CD4-positive, alpha-beta T cell (primary cell): ENCODE data around the gene KCNH2. TPM values are rescaled to one million over a fixed set of nuclear protein-coding genes. Genes with fewer than 3 reads are reported as not detected.

Experiments used
- ATAC-seq: fragments of 200-7000 bp; cut with Tn5 transposase; one replicate; pipeline ENCODE4 v1.10.0; 2022; ENCODE audit warnings: mild to moderate bottlenecking; ENCODE audit not compliant: poor library complexity
- CTCF ChIA-PET: fragments of 350-600 bp; sonication (Branson Sonifier 250); formaldehyde crosslinking; loops from one replicate; lab custom pipeline; 2021; ENCODE audit warnings: antibody characterized with exemption, inconsistent platforms; lab: Charles Lee
- POLR2A ChIA-PET: fragments of 350-600 bp; sonication (Branson Sonifier 250); formaldehyde crosslinking; loops from one replicate; lab custom pipeline; 2021; ENCODE audit warnings: antibody characterized with exemption, inconsistent platforms; lab: Charles Lee
- DNase-seq, 14 experiments: peaks; one replicate each; pipeline ENCODE4 v3.0.0-alpha.2; 2013 to 2020; ENCODE audit warnings: mixed read lengths in 2 of 14
- H3K27ac ChIP-seq, 2 donors: one replicate each; pipeline versions ENCODE4 v1.5.1 to v1.7.0; 2013; ENCODE audit warnings: low read length in 2 of 2, low read depth in 1 of 2, mild to moderate bottlenecking in 1 of 2
- H3K27me3 ChIP-seq, 2 experiments: 1 replicate in 1 of 2; 2 replicates in 1 of 2; pipeline versions ENCODE4 v1.6.1 to v1.7.0; 2013; ENCODE audit warnings: low read length in 2 of 2, control low read depth in 1 of 2, mild to moderate bottlenecking in 1 of 2, moderate library complexity in 1 of 2; ENCODE audit not compliant: insufficient read depth in 2 of 2, control insufficient read depth in 1 of 2
- H3K36me3 ChIP-seq: one replicate; pipeline ENCODE4 v1.6.1; 2013; ENCODE audit warnings: low read length, control low read depth; ENCODE audit not compliant: insufficient read depth
- H3K4me1 ChIP-seq: one replicate; pipeline ENCODE4 v1.6.1; 2013; ENCODE audit warnings: low read length, control low read depth; ENCODE audit not compliant: insufficient read depth
- H3K4me3 ChIP-seq: one replicate; pipeline ENCODE4 v1.5.1; 2013; ENCODE audit warnings: mild to moderate bottlenecking, low read length, moderate library complexity
- H3K9me3 ChIP-seq, 2 experiments: 1 replicate in 1 of 2; 2 replicates in 1 of 2; pipeline versions ENCODE4 v1.6.1 to v1.7.0; 2013; ENCODE audit warnings: low read length in 2 of 2, mild to moderate bottlenecking in 2 of 2, control low read depth in 1 of 2, moderate library complexity in 1 of 2; ENCODE audit not compliant: control insufficient read depth in 1 of 2, insufficient read depth in 1 of 2
- H3K27ac Mint-ChIP-seq: one replicate; pipeline ENCODE4 v1.8.0; 2020; ENCODE audit warnings: mixed read lengths
- H3K27me3 Mint-ChIP-seq: one replicate; pipeline ENCODE4 v1.8.0; 2021; ENCODE audit warnings: mixed read lengths
- H3K36me3 Mint-ChIP-seq: one replicate; pipeline ENCODE4 v1.8.0; 2021; ENCODE audit warnings: low read depth, mixed read lengths
- H3K4me1 Mint-ChIP-seq: one replicate; pipeline ENCODE4 v1.8.0; 2021; ENCODE audit warnings: low read depth, mixed read lengths
- H3K4me3 Mint-ChIP-seq: one replicate; pipeline ENCODE4 v1.8.0; 2020; ENCODE audit warnings: mild to moderate bottlenecking, mixed read lengths
- H3K9me3 Mint-ChIP-seq: one replicate; pipeline ENCODE4 v1.8.0; 2020; ENCODE audit warnings: mixed read lengths
- CTCF ChIP-seq: fragments of 200-600 bp; IDR thresholded peaks from one replicate; pipeline ENCODE4 v1.8.0; 2022; ENCODE audit warnings: antibody characterized with exemption, mild to moderate bottlenecking
- intact Hi-C, 2 experiments: fragments of 100-400 bp; cut with DNase I in 1 of 2; cut with micrococcal nuclease in 1 of 2; formaldehyde crosslinking; loops; one replicate each; pipeline versions ENCODE4 v1.15.1 to v1.9.0; 2023 to 2025; cut with DNase I, micrococcal nuclease
- total RNA-seq, 174 experiments: library from RNA in 2 of 174; stranded (reverse) in 2 of 174; gene quantifications; one replicate each; pipeline ENCODE4 v1.2.3 and lab custom pipeline; 2021 to 2026

KCNH2 gene
- total RNA-seq, 2 experiments from 2014 or later = 1.9 to 2.3 TPM

GRCh38 chr7:150961510-150962289 lies 16.4 kb downstream of the KCNH2 start:
- intact Hi-C loops = loop anchor here in 1 of 2 experiments (1.0 kb wide), 1 partner anchor 150 kb away; no protein-coding TSS in a partner anchor
- H3K27ac Mint-ChIP-seq = no peak overlapping the region
- H3K4me1 Mint-ChIP-seq = peaks cover 28% of the 10 kb centered on the region
- no peak for ATAC-seq
- H3K4me3 Mint-ChIP-seq = no peak overlapping the region
- peaks cover 22% of the 10 kb centered on the region for H3K4me1 ChIP-seq
- DNase-seq = no peak
- no peak overlapping the region for H3K4me3 ChIP-seq
- no peak overlapping the region for H3K27ac ChIP-seq
- H3K27me3 ChIP-seq = peaks cover 18 to 26% of the 10 kb centered on the region in 2 experiments
- H3K27me3 Mint-ChIP-seq = peaks cover 38% of the 10 kb centered on the region
- peaks cover 0 to 19% of the 10 kb centered on the region in 2 experiments for H3K9me3 ChIP-seq
- ChIA-PET POLR2A (interaction anchor here (1.0 to 1.2 kb wide), 2 partner anchors 12 to 52 kb away, joined by 3 read pairs; no protein-coding TSS in a partner anchor), CTCF (interaction anchor here (1.2 kb wide), 1 partner anchor 27 kb away, joined by 4 read pairs; no protein-coding TSS in a partner anchor)
- H3K36me3 ChIP-seq = no peaks in the 10 kb centered on the region
- H3K9me3 Mint-ChIP-seq = no peaks in the 10 kb centered on the region
- no peak for TF ChIP-seq CTCF
- no peaks in the 10 kb centered on the region for H3K36me3 Mint-ChIP-seq

- H3K27me3 ChIP-seq = peaks cover 23 to 30% of the 10 kb centered on the region in 2 experiments
- Mint-ChIP-seq H3K9me3 (no peaks in the 10 kb centered on the region), H3K36me3 (no peaks in the 10 kb centered on the region), H3K4me3 (peak overlapping the region; percentile 3), H3K27ac (no peak overlapping the region), H3K27me3 (peaks cover 46% of the 10 kb centered on the region), H3K4me1 (peaks cover 28% of the 10 kb centered on the region)
- H3K36me3 ChIP-seq = no peaks in the 10 kb centered on the region
- CTCF ChIA-PET = interaction anchor here (1.0 to 1.2 kb wide), 2 partner anchors 15 to 54 kb away, joined by 3 read pairs; no protein-coding TSS in a partner anchor
- H3K4me1 ChIP-seq = peaks cover 22% of the 10 kb centered on the region
- TF ChIP-seq CTCF = no peak
- intact Hi-C loops = loop anchor here in 1 of 2 experiments (5.0 kb wide), 1 partner anchor 53 kb away; no protein-coding TSS in a partner anchor
- H3K4me3 ChIP-seq = no peak overlapping the region
- DNase-seq (peak in 4 of 14 experiments; percentile 14 to 67 (median 40)), ATAC-seq (peak; percentile 73)
- POLR2A ChIA-PET = interaction anchor here (1.2 kb wide), 1 partner anchor 14 kb away, joined by 3 read pairs; no protein-coding TSS in a partner anchor
- peaks cover 0 to 25% of the 10 kb centered on the region in 2 experiments for H3K9me3 ChIP-seq
- H3K27ac ChIP-seq = no peak overlapping the region
Observed at GRCh38 chr7:150959739-150960734, 18.1 kb downstream of the KCNH2 start.

GRCh38 chr7:150959081-150959480 lies 19.0 kb downstream of the KCNH2 start:
- no peaks in the 10 kb centered on the region for H3K9me3 Mint-ChIP-seq
- H3K27ac ChIP-seq = no peak overlapping the region
- no peaks in the 10 kb centered on the region for H3K36me3 ChIP-seq
- peaks cover 14% of the 10 kb centered on the region for H3K4me1 ChIP-seq
- H3K4me3 ChIP-seq = no peak overlapping the region
- ChIA-PET CTCF (interaction anchor here (1.0 to 1.2 kb wide), 2 partner anchors 16 to 55 kb away, joined by 3 read pairs; no protein-coding TSS in a partner anchor), POLR2A (no interaction called here)
- H3K27me3 Mint-ChIP-seq = peaks cover 52% of the 10 kb centered on the region
- no peaks in the 10 kb centered on the region for H3K36me3 Mint-ChIP-seq
- intact Hi-C loops = loop anchor here in 1 of 2 experiments (5.0 kb wide), 1 partner anchor 52 kb away; no protein-coding TSS in a partner anchor
- peaks cover 28% of the 10 kb centered on the region for H3K4me1 Mint-ChIP-seq
- H3K27ac Mint-ChIP-seq = no peak overlapping the region
- TF ChIP-seq CTCF = no peak
- H3K9me3 ChIP-seq = peaks cover 0 to 25% of the 10 kb centered on the region in 2 experiments
- peaks cover 27 to 33% of the 10 kb centered on the region in 2 experiments for H3K27me3 ChIP-seq
- no peak for DNase-seq
- no peak overlapping the region for H3K4me3 Mint-ChIP-seq
- ATAC-seq = no peak
